Activated CD8-positive, alpha-beta memory T cell treated with anti-CD3 and anti-CD28 coated beads, Interleukin-2, amount 50 U/mL, for 48 hours (primary cell): ENCODE measurements around the gene AP2S1.
"Not testable (repeated sequence)": the region's sequence is repeated elsewhere in the genome, so short reads cannot be mapped to it uniquely, and the experiment has no call there.

ENCODE experiments used
- DNase-seq: peaks from one replicate; pipeline ENCODE4 v3.0.0-alpha.2; 2020

AP2S1 gene

GRCh38 chr19:46850228-46851203 is at the start of gene AP2S1:
AP2S1 (minus strand) TSS chr19:46850846; CDS start chr19:46850766, 80 bp downstream.
- peak; percentile 91 for DNase-seq

- no peak for DNase-seq
Observed at GRCh38 chr19:46900341-46900740, 49.7 kb upstream of the AP2S1 start.

GRCh38 chr19:46898731-46899130 is 48.1 kb upstream of the AP2S1 start:
- no peak for DNase-seq

- no peak for DNase-seq
Observed at GRCh38 chr19:46896076-46896794, 45.6 kb upstream of the AP2S1 start.

GRCh38 chr19:46892252-46893179 is 41.9 kb upstream of the AP2S1 start:
- no peak for DNase-seq

GRCh38 chr19:46890423-46891170 is 40.0 kb upstream of the AP2S1 start:
- no peak for DNase-seq

DNA sequence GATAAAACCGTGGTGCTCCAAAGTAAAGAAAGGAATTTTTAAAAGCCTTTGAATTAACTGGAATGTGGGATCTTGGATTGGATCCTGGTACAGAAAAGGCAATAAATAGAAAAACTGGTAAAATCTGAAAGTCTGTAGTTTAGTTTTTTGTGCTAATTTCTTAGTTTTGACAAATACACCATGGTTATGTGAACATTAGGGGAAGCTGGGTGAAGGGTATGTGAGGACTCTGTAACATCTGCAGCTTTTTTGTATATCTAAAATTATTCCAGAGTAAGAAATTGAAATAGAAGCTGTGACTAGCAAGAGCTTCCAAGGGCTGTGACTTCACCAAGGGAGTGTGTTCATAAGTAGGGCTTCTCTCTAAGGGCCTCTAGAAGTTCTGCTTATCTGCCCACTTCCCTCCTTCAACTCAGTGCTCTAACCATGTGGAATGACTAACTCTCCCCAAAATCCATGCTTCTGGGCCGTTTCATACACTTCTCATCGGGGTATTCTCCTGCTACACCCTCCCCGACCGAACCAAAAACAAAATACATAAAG is 36.7 kb upstream of the AP2S1 start:
- no peak for DNase-seq

DNA sequence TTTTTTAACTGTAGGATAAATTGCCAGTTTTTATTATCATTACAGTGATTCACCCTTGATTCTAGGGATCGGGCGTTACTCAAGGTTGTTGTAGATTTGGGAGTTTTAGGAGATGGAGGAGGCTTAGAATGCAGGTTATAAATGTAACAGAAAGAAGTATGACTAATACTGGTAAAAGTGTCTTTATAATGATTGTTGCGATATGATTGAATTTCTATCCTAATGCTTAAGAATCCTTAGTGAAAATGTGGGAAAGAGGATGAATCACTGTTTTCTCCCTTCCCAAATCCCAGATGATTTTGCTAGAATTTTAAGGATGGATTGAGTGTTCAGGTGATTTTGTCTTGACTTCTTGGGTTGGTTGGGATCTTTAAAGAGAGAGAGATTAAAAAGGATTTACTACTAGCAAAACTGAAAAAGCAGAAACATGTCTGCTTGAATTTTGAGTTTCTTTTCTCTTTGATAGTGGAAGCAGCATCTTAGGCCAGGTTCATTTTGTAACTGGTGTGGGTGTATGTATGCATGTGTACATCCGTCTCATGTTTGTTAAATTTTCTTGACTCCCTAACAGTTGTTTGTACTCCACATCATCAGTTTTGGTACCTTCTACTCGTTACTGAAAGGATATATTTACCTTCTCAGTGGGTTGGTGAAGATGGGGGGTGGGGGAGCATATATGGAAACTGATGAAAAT is 36.0 kb upstream of the AP2S1 start:
- no peak for DNase-seq

- DNase-seq = no peak
Observed at GRCh38 chr19:46885411-46885810, 34.8 kb upstream of the AP2S1 start.

DNA sequence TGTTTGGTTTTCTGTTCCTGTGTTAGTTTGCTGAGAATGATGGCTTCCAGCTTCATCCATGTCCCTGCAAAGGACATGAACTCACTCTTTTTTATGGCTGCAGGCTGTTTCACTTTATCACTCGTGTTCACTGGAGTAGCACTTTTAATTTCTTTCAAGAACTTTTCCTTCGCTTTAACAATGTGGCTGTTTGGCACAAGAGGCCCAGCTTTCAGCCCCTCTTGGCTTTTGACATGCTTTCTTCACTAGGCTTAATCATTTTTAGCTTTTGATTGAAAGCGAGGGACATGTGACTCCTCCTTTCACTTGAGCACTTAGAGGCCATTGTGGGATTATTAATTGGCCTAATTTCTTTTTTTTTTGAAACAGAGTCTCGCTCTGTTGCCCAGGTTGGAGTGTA is 32.1 kb upstream of the AP2S1 start:
- DNase-seq = not testable (repeated sequence)

- DNase-seq = no peak
Observed at GRCh38 chr19:46882034-46882433, 31.4 kb upstream of the AP2S1 start.

GRCh38 chr19:46881092-46881491 is 30.4 kb upstream of the AP2S1 start:
- DNase-seq = no peak

- DNase-seq = no peak
Observed at GRCh38 chr19:46880431-46880830, 29.8 kb upstream of the AP2S1 start.

DNA sequence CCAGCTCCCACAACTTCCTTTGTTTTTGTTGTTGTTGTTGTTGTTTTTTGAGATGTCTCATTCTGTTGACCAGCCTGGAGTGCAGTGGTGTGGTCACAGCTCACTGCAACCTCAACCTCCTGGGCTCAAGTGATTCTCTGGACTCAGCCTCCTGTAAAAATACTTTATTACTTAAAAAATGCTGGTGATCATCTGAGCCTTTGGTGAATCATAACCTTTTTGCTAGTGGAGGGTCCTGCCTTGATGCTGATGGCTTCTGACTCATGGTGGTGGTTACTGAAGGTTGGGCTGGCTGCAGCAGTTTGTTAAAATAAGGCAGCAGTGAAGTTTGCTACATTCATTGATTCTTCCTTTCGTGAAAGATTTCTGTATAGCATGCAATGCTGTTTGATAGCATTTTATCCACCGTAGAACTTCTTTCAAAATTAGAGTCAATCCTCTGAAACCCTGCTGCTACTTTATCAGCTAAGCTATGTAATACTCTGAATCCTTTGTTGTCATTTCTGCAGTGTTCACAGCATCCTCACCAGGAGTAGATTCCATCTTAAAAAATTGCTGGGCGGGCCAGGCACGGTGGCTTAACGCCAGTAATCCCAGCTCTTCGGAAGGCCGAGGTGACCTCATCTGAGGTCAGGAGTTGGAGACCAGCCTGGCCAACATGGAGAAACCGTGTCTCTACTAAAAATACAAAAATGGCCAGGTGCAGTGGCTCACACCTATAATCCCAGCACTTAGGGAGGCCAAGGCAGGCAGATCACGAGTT is 28.1 kb upstream of the AP2S1 start:
- no peak for DNase-seq

DNA sequence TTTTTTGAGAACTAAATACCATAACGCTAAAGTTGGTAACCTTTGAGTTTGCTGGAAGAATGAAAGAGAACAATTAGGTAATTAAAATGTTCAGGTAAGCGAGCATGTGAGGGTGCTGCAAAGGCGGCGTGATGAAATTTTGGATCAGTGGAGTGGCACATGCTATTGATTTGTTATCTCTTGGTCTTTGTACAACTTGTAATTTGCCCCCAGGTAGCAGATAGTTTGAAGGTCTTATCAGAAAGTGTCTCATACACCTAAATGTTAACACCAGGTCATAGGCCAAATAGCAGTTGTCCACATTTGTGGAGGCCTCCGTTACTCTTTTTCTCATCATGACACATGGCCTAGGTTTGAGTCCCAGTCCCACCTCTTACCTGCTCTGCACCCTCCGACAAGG is 25.0 kb upstream of the AP2S1 start:
- DNase-seq = no peak

- no peak for DNase-seq
Observed at GRCh38 chr19:46875234-46875633, 24.6 kb upstream of the AP2S1 start.

DNA sequence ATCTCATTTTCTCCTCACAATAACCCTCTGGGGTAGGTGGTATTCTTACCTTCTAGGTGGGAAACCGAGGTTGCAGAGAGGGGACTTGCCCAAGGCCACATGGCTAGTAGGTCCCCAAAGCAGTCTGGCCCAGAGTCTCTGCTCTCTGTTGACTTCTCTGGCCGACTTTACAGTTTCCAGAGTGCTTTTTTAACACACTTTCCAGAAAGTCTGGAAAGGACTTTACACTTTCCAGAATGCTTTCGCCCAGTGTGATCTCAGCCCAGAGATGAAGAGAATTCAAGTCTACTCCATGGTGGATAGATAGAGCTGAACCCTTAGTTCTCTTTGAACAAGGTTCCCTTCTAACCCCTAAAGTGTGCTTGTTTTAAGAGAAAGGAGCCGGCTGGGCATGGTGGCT is 22.3 kb upstream of the AP2S1 start:
- DNase-seq = no peak

GRCh38 chr19:46871173-46871572 is 20.5 kb upstream of the AP2S1 start:
- not testable (repeated sequence) for DNase-seq

GRCh38 chr19:46868025-46868802 is 17.6 kb upstream of the AP2S1 start:
- DNase-seq = no peak

DNA sequence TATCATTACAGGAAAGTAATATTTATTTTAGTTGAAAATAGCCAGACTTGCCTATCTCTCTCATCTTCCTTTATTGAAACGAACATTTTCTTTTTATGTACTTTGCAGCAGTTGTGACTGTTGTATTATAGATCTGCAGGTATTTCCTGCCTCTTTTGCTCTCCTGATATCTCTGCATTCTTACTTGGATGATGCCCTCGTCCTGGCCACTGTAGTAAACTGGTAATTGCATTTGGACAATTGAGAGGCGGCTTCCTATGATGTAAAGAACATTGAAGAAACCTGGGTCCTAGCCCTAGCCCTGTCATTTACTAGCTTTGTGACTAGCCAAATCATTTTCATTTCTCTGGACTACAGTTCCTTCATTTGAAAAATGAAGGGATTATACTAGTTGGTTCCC is 16.5 kb upstream of the AP2S1 start:
- DNase-seq = no peak
